GM21737 (cell line): ENCODE measurements around the gene SPATA19.

Experiments
- ATAC-seq: cut with Tn5 transposase; IDR thresholded peaks from one replicate; pipeline ENCODE4 v1.9.1; 2021; ENCODE audit warnings: mild to moderate bottlenecking, moderate library complexity; ENCODE audit not compliant: unreplicated experiment

Gene SPATA19

GRCh38 chr11:133819746-133820315, 25.5 kb downstream of the SPATA19 start:
- no peak for ATAC-seq

DNA sequence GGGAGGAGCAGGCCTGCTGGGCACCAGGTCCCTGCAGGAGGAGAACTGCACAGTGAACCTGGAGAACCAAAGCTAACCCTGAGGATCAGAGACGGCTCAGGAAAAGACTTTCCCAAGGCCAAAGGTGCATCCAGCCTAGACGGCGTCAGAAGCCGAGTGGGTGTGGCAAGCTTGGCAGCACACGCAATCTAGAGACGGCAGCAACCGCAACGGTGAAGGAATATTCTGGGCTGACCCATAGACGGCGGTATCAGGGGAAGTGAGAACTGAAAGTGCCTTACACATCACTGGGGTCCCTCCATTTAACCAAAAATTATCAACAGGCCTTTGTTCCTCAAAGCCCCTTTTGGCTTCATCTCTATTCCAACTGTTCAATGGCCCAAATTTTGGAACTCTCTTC, 26.2 kb downstream of the SPATA19 start:
- no peak for ATAC-seq

DNA sequence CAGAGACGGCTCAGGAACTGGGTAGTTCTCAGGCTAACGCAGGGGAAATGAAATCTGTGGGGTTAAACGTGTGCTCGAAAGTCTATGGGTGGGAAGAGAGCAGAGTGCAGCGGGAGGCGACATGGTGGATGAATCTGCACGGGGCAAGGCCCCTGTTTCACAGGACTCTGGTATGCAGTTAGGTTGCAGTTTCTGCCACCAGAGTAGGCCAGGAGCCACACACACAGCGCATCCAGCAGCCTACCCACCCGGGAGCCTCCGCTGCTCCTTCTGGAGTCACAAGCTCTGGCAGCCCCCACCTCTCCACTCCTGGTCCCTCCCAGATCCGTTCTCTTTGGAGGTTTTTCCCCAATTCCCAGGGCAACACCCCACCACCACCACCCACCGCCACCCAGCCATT, 27.0 kb downstream of the SPATA19 start:
- ATAC-seq: no peak

DNA sequence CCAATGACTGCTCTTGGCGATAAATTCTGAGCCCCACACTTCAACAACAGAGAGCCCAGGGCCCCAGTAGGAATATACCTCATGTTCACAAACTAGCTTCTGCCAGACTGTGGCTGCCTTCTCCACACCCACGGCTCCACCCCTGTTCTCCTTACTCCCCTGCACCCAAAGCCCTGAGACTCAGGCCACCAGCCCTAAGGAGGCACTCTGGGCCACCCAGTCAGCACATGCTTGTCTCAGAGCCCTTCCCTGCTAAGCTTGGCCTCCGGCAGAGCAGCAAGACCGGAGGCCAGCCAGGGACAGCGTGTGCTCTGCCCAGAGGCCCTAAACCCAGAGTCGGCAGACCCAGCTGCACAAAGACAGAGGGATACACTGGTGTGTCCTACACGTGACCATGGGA, 27.9 kb downstream of the SPATA19 start:
- ATAC-seq: no peak

GRCh38 chr11:133816146-133816870, 29.0 kb downstream of the SPATA19 start:
- ATAC-seq: no peak

DNA sequence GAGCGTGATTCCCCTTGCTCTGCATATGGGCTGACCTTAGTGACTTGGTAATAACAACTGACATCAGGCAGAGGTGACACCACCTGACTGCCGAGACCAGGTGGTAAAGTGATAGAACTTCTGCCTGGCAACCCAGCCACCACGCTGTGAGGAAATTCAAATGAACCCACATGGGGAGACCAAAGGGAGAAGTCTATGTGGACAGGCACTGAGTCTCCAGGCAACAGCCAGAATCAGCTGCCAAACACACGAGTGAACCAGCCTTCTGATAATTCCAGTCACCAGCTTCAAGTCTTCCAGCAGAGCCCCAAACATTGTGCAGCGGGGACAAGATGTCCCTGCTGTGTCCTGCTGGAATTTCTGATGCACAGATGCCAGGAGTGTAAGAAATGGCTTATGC, 29.7 kb downstream of the SPATA19 start:
- no peak for ATAC-seq

DNA sequence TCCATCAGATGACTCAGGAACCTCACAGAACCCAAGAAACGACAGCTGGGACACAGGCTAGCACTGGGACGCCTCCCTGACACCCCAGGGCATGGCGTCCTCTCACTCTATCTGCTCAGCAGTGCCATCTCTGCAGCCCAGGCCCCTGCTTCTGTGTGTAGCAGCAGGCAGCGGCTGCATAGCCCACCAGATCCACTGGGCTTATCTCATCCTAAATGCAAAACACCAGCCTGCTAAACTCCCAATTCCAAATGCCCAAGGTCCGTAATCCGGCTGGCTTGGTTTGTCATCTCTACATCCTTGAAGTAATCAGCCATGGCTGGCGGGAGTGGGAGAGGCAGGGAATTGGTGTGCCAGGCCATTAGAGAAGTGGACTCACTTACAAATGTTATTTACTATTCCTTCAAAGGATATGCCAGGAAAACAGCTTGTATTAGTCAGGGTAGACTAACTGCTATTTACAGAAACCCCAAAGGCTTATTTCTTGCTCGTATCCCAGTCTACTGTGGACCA, 30.7 kb downstream of the SPATA19 start:
- no peak for ATAC-seq

GRCh38 chr11:133811850-133812685, 33.2 kb downstream of the SPATA19 start:
- ATAC-seq: no peak

DNA sequence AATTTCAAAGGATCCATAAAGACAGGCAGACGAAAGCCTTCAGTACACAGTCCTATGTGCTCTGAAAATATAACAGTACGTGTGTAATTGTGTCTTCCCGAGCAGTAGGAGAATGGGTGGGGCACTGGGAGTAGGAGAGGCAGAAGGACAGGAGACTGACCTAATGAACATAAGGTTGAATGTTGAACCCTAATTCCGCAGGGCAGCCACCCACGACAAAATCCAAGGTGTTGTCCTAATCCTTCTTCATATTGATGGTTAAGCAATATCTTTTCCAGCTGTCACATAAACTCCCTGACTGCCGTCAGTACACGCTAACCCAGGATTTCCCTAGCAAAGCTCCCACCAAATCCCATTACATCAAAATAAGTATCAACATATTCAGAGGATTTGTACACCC, 34.5 kb downstream of the SPATA19 start:
- no peak for ATAC-seq

DNA sequence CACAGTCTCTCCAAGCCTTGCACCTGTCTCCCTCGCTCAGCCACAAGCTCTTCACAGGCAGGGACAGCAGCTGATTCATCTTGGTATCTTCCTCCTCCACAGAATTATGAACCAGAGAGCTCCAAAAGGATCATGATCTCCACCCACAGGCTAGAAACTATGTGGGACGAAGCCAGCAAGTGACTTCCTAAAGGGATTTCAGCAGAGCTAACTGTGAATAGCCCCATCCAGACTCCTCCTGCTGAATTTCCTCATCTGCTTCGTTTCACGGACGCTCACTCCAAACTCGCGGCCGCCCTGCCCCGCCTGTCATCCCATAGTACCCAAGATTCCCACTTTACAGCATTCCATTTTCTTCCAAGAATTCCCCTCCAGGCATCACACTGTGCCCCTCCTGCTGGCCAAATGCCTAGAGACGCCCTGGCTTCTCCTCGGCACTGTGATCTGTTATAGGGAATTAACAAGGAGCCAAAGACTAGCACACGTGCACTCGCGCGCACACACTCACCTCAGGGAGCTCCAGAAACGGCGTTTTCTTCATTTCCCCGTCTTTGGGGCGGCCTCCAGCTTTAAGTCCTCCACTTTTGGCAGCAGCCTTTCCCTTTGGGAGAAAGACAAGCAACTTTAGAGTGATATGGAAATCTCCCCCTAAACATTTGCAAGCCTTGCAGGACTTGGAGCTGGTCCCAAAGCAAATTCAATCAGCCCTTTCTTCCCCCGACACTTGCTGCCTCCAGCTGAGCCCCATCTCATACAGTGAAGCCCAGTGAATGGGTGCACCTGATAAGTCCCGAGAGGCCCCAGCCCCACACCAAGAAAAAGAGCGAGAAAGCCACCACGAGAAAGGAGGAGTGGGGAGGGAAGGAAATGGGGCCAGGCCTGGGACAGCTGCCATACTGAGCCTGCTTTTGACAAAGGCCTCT, 35.5 kb downstream of the SPATA19 start:
- no peak for ATAC-seq

GRCh38 chr11:133808393-133809140, 36.7 kb downstream of the SPATA19 start:
- no peak for ATAC-seq

- no peak for ATAC-seq
Observed at GRCh38 chr11:133803026-133803425, 42.3 kb downstream of the SPATA19 start.

DNA sequence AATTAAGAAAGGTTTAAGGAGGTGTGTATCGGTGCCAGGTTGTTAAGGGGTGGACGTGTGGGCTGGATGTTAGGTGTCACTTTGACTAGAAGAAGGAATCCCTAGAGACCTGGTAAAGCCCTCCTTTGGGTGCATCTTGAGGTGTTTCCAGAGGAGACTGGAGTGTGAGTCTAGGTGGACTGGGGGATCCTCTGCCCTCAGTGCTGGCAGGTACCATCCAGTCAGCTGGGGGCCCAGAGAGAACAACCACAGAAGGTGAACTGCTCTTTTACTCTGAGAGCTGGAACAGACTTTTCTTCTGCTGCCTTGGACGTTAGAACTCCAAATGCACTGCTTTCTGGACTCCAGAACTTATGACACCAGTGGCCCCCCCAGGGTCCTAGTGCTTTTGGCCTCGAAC, 44.0 kb downstream of the SPATA19 start:
- no peak for ATAC-seq

DNA sequence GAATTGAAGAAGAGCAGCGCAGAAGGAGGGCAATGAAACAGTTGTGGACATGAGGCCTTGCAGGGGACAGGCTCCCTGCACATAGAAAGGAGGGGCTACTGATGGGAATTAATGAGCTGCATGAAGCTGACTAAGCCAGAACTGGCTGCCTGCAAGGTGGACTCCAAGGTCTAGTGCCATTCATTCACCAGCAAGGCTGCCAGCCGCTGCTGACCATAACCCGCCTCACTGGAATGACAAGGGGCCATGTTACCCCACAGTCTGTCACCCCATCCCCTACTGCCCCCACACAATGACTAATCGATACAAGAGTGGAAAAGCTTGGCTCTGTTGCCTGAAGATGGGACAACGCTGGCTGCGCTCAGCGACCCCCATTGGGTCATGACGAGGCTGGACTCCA, 44.6 kb downstream of the SPATA19 start:
- ATAC-seq: no peak

GRCh38 chr11:133797554-133797953, 47.8 kb downstream of the SPATA19 start:
- no peak for ATAC-seq

GRCh38 chr11:133796043-133796795, 49.1 kb downstream of the SPATA19 start:
- no peak for ATAC-seq

DNA sequence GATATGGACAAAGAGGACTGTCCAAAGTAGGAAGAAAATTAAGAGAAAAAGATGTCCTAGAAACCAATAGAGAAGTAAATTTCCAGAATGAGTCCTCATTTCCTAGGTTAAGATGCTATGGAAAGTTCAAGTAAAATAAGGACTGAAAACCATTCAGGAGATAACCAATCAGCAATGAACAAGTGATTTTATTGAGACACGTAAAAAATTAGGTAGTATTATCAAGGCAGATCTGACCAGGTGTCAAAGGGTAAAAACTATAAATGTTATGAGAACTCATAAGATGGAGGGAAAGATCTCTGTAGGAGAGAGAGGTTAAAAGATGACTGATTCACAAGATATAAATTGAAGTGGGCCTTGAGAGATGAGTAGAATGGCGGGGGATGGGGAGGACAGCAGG, 50.2 kb downstream of the SPATA19 start:
- ATAC-seq: no peak

GRCh38 chr11:133794205-133794604, 51.1 kb downstream of the SPATA19 start:
- no peak for ATAC-seq
